Inflammatory macrophage (primary cell): ENCODE results near the gene HEPN1.

Experiments used
- DNase-seq, 2 donors: peaks; one replicate each; pipeline ENCODE4 v3.0.0-alpha.2; 2020 to 2022
- total RNA-seq, 18 experiments: gene quantifications; one replicate each; lab custom pipeline; 2026; ENCODE audit warnings: mixed read lengths in 6 of 18, inconsistent platforms in 2 of 18; lab: John Stamatoyannopoulos, UW

The HEPN1 gene
- 0 to 0.08 (median 0) reads per million in 18 experiments for total RNA-seq

- DNase-seq: no peak
These were observed at the start of gene HEPN1 for GRCh38 chr11:124918950-124919349. TSS of gene HEPN1 (plus strand) at chr11:124919250.

GRCh38 chr11:124869331-124869730 is 49.7 kb upstream of the HEPN1 start:
- no peak for DNase-seq

- DNase-seq: no peak
These were observed 49.1 kb upstream of the HEPN1 start for GRCh38 chr11:124869856-124870387.

- no peak for DNase-seq
These were observed 48.6 kb upstream of the HEPN1 start for GRCh38 chr11:124870430-124870829.

GRCh38 chr11:124872280-124872679 is 46.8 kb upstream of the HEPN1 start:
- no peak for DNase-seq

GRCh38 chr11:124872741-124873140 is 46.3 kb upstream of the HEPN1 start:
- no peak for DNase-seq

GRCh38 chr11:124873951-124874350 is 45.1 kb upstream of the HEPN1 start:
- DNase-seq: no peak

GRCh38 chr11:124874571-124875255 is 44.3 kb upstream of the HEPN1 start:
- DNase-seq: no peak

GRCh38 chr11:124875401-124875800 is 43.6 kb upstream of the HEPN1 start:
- DNase-seq: no peak

GRCh38 chr11:124875943-124876817 is 42.9 kb upstream of the HEPN1 start:
- DNase-seq: peak; percentile 69 to 78

- no peak for DNase-seq
These were observed 42.0 kb upstream of the HEPN1 start for GRCh38 chr11:124876818-124877630.

GRCh38 chr11:124877631-124877909 is 41.5 kb upstream of the HEPN1 start:
- DNase-seq: no peak

GRCh38 chr11:124877910-124878758 is 40.9 kb upstream of the HEPN1 start:
- DNase-seq: no peak

GRCh38 chr11:124878759-124879492 is 40.1 kb upstream of the HEPN1 start:
- DNase-seq: no peak

GRCh38 chr11:124879493-124880289 is 39.4 kb upstream of the HEPN1 start:
- DNase-seq: no peak

GRCh38 chr11:124880290-124880611 is 38.8 kb upstream of the HEPN1 start:
- DNase-seq: no peak

GRCh38 chr11:124880958-124881357 is 38.1 kb upstream of the HEPN1 start:
- DNase-seq: no peak

GRCh38 chr11:124882339-124883071 is 36.5 kb upstream of the HEPN1 start:
- no peak for DNase-seq

GRCh38 chr11:124884340-124884739 is 34.7 kb upstream of the HEPN1 start:
- no peak for DNase-seq
